ENCODE measurements around the gene CSF3.

- no peak for TF ChIP-seq CTCF (conservative IDR thresholded peaks at IDR 0.05; ENCODE audit: low read depth, low read length)
- TF ChIP-seq EZH2phosphoT487 (IDR thresholded peaks at IDR 0.05; ENCODE audit: borderline replicate concordance, low read length) = no peak
- TF ChIP-seq EZH2 (IDR thresholded peaks at IDR 0.05; ENCODE audit: low read length, unreplicated experiment) = no peak
These were observed 26.9 kb upstream of the CSF3 start for GRCh38 chr17:39988206-39988810.

Measured in PC-3 (cell line).